Pancreas (tissue), 10 donors: ENCODE results near the gene QARS1. TPM values are rescaled to one million over a fixed set of nuclear protein-coding genes. Genes with fewer than 3 reads are reported as not detected.

Experiments
- ATAC-seq, 4 donors: fragments of 200-7000 bp; cut with Tn5 transposase; one replicate each; pipeline versions ENCODE4 v1.8.0 to v1.9.1; 2020; ENCODE audit warnings: mild to moderate bottlenecking in 4 of 4, moderate library complexity in 4 of 4
- DNase-seq, 6 donors: peaks; one replicate each; pipeline ENCODE4 v3.0.0-alpha.2; 2020
- FAIRE-seq: peaks from 2 replicates; lab custom pipeline; 2012; peaks lifted over from hg19 to GRCh38; lab: Jason Lieb, UNC
- H3K27ac ChIP-seq, 4 donors: fragments of 200-600 bp; sonication (generic); 1 replicate in 3 of 4; 2 replicates in 1 of 4; pipeline versions ENCODE4 v1.5.0 to v1.8.0; 2020
- H3K27me3 ChIP-seq, 4 donors: fragments of 200-600 bp; one replicate each; pipeline ENCODE4 v1.8.0; 2021
- H3K36me3 ChIP-seq, 3 donors: fragments of 200-600 bp; sonication (generic) in 1 of 3; one replicate each; pipeline versions ENCODE4 v1.5.0 to v1.8.0; 2020 to 2021
- H3K4me1 ChIP-seq, 3 donors: fragments of 200-600 bp; one replicate each; pipeline ENCODE4 v1.8.0; 2021
- H3K4me3 ChIP-seq, 4 donors: fragments of 200-600 bp; sonication (generic) in 2 of 4; one replicate each; pipeline versions ENCODE4 v1.5.0 to v1.8.0; 2020 to 2021
- H3K9me3 ChIP-seq, 4 donors: fragments of 200-600 bp; one replicate each; pipeline ENCODE4 v1.8.0; 2021
- CTCF ChIP-seq, 4 donors: fragments of 200-600 bp; sonication (generic) in 3 of 4; IDR thresholded peaks; one replicate each; pipeline versions ENCODE4 v1.5.0 to v1.8.0; 2021; ENCODE audit warnings: antibody characterized with exemption in 4 of 4
- WGBS, 2 donors: extraction: QIAGEN DNeasy Blood & Tissue Kit; methylation state at CpG; one replicate each; pipeline ENCODE4 v1.1.7; 2013; 5-methylcytosine and 5-hydroxymethylcytosine counted together
- intact Hi-C, 3 donors: fragments of 100-400 bp; cut with DNase I; formaldehyde crosslinking; loops; one replicate each; pipeline versions ENCODE4 v1.11.1 to v1.14.2; 2022
- polyA plus RNA-seq, 2 donors: library from polyadenylated mRNA; stranded (reverse); fragments of 200-250 nt; gene quantifications; one replicate each; pipeline ENCODE4 v1.2.3, GENCODE V29; 2013
- total RNA-seq, 6 donors: library from RNA; stranded (reverse); fragmentation: NEBNext Ultra II Directional in 4 of 6; extraction: Animal tissue kit (Norgen Biotek cat#: 25700) in 4 of 6; gene quantifications; one replicate each; pipeline versions ENCODE4 v1.2.1 to v1.2.4, GENCODE V29; 2021 to 2023
- donor health status: healthy with polysubstance abuse.
- donor health status: DM: no; HTN: no; CAD: no; lungs with moderate emphysema.
- donor health status: DM: no; HTN: no; CAD: no.
- donor health status: control.
- donor health status: control.
- donor health status: Bipolar disorder and iron deficiency.
- donor health status: DM: yes; HTN: yes; CAD: no.
- donor health status: DM: no; HTN: no; CAD: no.
- donor health status: DM: no; HTN: no; CAD: no.
- donor health status: DM: yes; HTN: yes; CAD: no.

QARS1 gene
- total and polyA plus RNA-seq, 8 donors, result 82.0 to 213 (median 139) TPM

DNA sequence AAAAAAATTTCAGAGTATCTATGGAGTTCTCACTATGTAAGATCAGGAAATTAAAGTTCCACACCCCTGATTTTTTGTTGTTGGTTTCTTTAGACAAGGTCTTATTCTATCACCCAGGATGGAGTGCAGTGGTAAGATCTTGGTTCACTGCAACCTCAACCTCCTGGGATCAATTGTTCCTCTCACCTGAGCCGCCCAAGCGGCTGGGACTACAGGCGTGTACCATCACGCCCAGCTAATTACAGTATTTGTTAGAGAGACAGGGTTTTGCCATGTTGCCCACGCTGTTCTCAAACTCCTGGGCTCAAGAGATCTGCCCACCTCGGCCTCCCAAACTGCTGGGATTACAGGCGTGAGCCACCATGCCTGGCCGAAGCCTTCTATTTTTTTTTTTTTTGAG, 23.1 kb downstream of the QARS1 start:
- Histone ChIP-seq H3K27ac (no peak overlapping the region), H3K36me3 (peaks cover 0 to 3% (median 3%) of the 10 kb centered on the region in 3 donors), H3K27me3 (no peaks in the 10 kb centered on the region), H3K9me3 (no peaks in the 10 kb centered on the region), H3K4me3 (no peak overlapping the region), H3K4me1 (no peaks in the 10 kb centered on the region)
- FAIRE-seq, result no peak
- TF ChIP-seq CTCF (IDR thresholded peaks at IDR 0.05), result no peak
- WGBS, 2 donors, result 94 to 95% methylated on average over 8 of the region's 8 CpGs
- DNase-seq, result no peak
- ATAC-seq, result no peak
- intact Hi-C loops, result no loop called here

- no peaks in the 10 kb centered on the region for H3K9me3 ChIP-seq
- no peak for TF ChIP-seq CTCF (IDR thresholded peaks at IDR 0.05)
- WGBS, 2 donors, result 95% methylated on average over 2 of the region's 2 CpGs
- no peak for DNase-seq
- peak; percentile 86 for FAIRE-seq
- H3K27ac ChIP-seq, result no peak overlapping the region
- no peak overlapping the region for H3K4me3 ChIP-seq
- intact Hi-C loops, result no loop called here
- H3K27me3 ChIP-seq, result no peaks in the 10 kb centered on the region
- ATAC-seq, result no peak
- H3K36me3 ChIP-seq, result peaks cover 1 to 25% (median 14%) of the 10 kb centered on the region in 3 donors
- no peaks in the 10 kb centered on the region for H3K4me1 ChIP-seq
Observed at GRCh38 chr3:49079270-49079669, 25.3 kb downstream of the QARS1 start.

DNA sequence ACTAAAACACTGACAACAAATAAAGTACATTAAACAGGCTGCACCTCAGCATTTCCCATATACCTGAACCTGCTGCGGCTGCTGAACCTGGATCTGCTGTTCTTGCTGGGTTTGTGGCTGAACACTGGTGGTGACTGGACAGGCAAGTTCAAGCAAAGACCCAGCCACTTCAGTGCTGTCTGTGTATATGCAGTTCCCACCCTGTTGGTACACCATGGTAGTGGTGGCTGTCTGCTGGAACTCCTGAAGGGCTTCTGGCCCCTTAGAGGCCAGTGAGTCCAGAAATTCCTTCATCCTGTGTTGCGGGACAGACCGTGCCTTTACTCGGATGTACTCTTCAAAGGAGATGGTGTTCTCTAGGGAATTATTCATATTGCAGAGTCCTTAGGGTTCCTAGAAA, 27.9 kb downstream of the QARS1 start:
- Histone ChIP-seq H3K36me3 (peaks cover 3 to 36% (median 32%) of the 10 kb centered on the region in 3 donors), H3K4me1 (no peaks in the 10 kb centered on the region), H3K27ac (no peak overlapping the region), H3K4me3 (no peak overlapping the region), H3K9me3 (no peaks in the 10 kb centered on the region), H3K27me3 (no peaks in the 10 kb centered on the region)
- FAIRE-seq, result no peak
- intact Hi-C loops, result no loop called here
- no peak for ATAC-seq
- WGBS, 2 donors, result 92 to 94% methylated on average over 4 of the region's 4 CpGs
- TF ChIP-seq CTCF (IDR thresholded peaks at IDR 0.05), result no peak
- DNase-seq, result no peak

GRCh38 chr3:49076116-49076515, 28.4 kb downstream of the QARS1 start:
- ATAC-seq (no peak), DNase-seq (no peak), FAIRE-seq (no peak)
- 95% methylated on average over 13 of the region's 13 CpGs for WGBS, 2 donors
- Histone ChIP-seq H3K9me3 (no peaks in the 10 kb centered on the region), H3K36me3 (peaks cover 3 to 40% (median 33%) of the 10 kb centered on the region in 3 donors), H3K4me3 (no peak overlapping the region), H3K4me1 (no peaks in the 10 kb centered on the region), H3K27ac (no peak overlapping the region), H3K27me3 (no peaks in the 10 kb centered on the region)
- intact Hi-C loops, result no loop called here
- no peak for TF ChIP-seq CTCF (IDR thresholded peaks at IDR 0.05)

DNA sequence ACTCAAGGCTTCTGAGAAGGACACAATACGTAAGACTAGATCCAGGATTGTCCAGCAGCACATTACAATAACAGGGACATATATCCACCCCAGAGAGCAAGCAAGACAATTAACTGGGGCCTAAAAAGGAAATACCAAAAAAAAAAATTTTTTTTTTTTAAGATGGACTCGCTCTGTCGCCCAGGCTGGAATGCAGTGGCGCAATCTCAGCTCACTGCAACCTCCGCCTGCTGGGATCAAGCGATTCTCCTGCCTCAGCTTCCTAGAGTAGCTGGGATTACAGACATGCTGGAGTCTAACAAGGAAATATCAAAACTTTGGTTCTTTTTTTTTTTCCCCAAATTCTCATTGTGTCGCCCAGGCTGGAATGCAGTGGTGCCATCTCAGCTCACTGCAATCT, 46.5 kb downstream of the QARS1 start:
- no peak for TF ChIP-seq CTCF (IDR thresholded peaks at IDR 0.05)
- peaks cover 0 to 32% (median 13%) of the 10 kb centered on the region in 3 donors for H3K36me3 ChIP-seq
- WGBS, 2 donors, result 93 to 94% methylated on average over 7 of the region's 7 CpGs
- no peak for DNase-seq
- no peak for FAIRE-seq
- H3K4me1 ChIP-seq, result no peaks in the 10 kb centered on the region
- no peak for ATAC-seq
- no peak overlapping the region for H3K4me3 ChIP-seq
- H3K27ac ChIP-seq, result no peak overlapping the region
- H3K9me3 ChIP-seq, result no peaks in the 10 kb centered on the region
- intact Hi-C loops, result no loop called here
- no peaks in the 10 kb centered on the region for H3K27me3 ChIP-seq
